ENCODE measurements around the gene NPLOC4.

DNA sequence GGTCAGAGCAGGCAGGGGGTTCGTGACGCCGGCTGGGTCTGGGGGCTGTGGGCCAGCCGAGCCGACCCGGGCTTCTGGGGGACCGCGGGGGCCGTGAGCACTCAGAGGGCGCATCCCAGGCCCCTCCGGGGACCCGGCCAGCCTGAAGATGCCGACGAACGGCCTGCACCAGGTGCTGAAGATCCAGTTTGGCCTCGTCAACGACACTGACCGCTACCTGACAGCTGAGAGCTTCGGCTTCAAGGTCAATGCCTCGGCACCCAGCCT lies 108.6 kb downstream of the NPLOC4 start:
- no peak for TF ChIP-seq RAD21 (IDR thresholded peaks at IDR 0.05 in 1 of 2, conservative IDR thresholded peaks at IDR 0.05 in 1 of 2; ENCODE audit: low read depth in 2 of 2, low read length in 2 of 2)
- TF ChIP-seq, protein P1, sequence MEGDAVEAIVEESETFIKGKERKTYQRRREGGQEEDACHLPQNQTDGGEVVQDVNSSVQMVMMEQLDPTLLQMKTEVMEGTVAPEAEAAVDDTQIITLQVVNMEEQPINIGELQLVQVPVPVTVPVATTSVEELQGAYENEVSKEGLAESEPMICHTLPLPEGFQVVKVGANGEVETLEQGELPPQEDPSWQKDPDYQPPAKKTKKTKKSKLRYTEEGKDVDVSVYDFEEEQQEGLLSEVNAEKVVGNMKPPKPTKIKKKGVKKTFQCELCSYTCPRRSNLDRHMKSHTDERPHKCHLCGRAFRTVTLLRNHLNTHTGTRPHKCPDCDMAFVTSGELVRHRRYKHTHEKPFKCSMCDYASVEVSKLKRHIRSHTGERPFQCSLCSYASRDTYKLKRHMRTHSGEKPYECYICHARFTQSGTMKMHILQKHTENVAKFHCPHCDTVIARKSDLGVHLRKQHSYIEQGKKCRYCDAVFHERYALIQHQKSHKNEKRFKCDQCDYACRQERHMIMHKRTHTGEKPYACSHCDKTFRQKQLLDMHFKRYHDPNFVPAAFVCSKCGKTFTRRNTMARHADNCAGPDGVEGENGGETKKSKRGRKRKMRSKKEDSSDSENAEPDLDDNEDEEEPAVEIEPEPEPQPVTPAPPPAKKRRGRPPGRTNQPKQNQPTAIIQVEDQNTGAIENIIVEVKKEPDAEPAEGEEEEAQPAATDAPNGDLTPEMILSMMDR (IDR thresholded peaks at IDR 0.05; ENCODE audit: control extremely low read depth in 1 of 3, insufficient read depth in 1 of 3, low read depth in 1 of 3, low read length in 3 of 3): no peak
- TF ChIP-seq POLR2AphosphoS5 (IDR thresholded peaks at IDR 0.05; ENCODE audit: low read depth, low read length): no peak
- TF ChIP-seq EZH2 (IDR thresholded peaks at IDR 0.05; ENCODE audit: low read depth, low read length, severe bottlenecking): no peak
- no peak for TF ChIP-seq SIN3A (conservative IDR thresholded peaks at IDR 0.05 in 1 of 2, IDR thresholded peaks at IDR 0.05 in 1 of 2; ENCODE audit: low read depth in 1 of 2, low read length in 2 of 2)
- TF ChIP-seq TEAD4 (IDR thresholded peaks at IDR 0.05; ENCODE audit: low read depth, low read length): no peak
- no peak for TF ChIP-seq TAF1 (IDR thresholded peaks at IDR 0.05; ENCODE audit: low read depth, low read length)
- TF ChIP-seq HDAC2 (IDR thresholded peaks at IDR 0.05; ENCODE audit: borderline replicate concordance in 1 of 2, low read depth in 2 of 2, low read length in 2 of 2): no peak

All from H1 (cell line).